Sciatic nerve (tissue), 2 donors: Measurements from ENCODE around the gene MEPCE. TPM values are rescaled to one million over a fixed set of nuclear protein-coding genes. Genes with fewer than 3 reads are reported as not detected.
"Not testable (repeated sequence)": the region's sequence is repeated elsewhere in the genome, so short reads cannot be mapped to it uniquely, and the experiment has no call there.

Experiments
- ATAC-seq: fragments of 200-7000 bp; cut with Tn5 transposase; one replicate; pipeline ENCODE4 v1.9.1; 2020; ENCODE audit warnings: mild to moderate bottlenecking, moderate library complexity
- DNase-seq: peaks from one replicate; pipeline ENCODE4 v3.0.0-alpha.2; 2020; ENCODE audit warnings: low spot score
- intact Hi-C: fragments of 100-400 bp; cut with DNase I; formaldehyde crosslinking; loops from one replicate; pipeline ENCODE4 v1.14.2; 2022
- total RNA-seq: library from RNA; stranded (reverse); fragmentation: NEBNext Ultra II Directional; extraction: Animal tissue kit (Norgen Biotek cat#: 25700); gene quantifications from one replicate; pipeline ENCODE4 v1.2.1, GENCODE V29; 2021
- donor health status: DM: no; HTN: no; CAD: no.
- donor health status: DM: no; HTN: no; CAD: no.

The MEPCE gene
- total RNA-seq, 1 donor from 2014 or later: 37.0 TPM

DNA sequence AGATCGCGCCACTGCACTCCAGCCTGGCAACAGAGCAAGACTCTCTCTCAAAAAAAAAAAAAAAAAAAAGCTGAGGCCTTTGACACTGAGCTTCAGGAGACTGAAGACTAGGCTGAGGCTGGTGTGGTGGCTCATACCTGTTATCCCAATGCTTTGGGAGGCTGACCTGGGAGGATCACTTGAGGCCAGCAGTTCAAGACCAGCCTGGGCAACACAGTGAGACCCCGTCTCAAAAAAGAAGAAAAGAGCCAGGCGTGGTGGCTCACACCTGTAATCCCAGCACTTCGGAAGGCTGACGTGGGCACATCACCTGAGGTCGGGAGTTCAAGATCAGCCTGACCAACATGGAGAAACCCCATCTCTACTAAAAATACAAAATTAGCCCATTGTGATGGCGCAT, 17.7 kb downstream of the MEPCE start:
- ATAC-seq, intact Hi-C loops, DNase-seq: not testable (repeated sequence)

GRCh38 chr7:100449190-100449795, 19.7 kb downstream of the MEPCE start:
- ATAC-seq: no peak
- intact Hi-C loops: no loop called here

DNA sequence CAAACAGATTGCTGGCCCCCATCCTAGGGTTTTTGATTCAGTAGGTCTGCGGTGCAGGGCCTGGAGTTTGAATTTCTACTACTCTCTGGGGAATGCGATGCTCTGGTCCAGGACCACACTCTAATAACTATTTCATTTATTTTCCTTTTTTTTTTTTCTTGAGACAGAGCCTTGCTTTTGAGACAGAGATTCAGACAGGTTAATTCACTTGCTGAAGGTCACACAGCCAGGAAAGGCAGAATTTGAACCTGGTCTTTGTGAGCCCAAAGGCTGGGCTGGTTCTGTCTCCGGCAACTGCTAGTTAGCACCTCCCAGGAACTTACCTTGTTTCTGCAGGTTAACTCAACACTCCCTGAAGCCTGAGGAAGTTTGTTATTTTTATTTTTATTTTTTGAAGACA, 22.9 kb downstream of the MEPCE start:
- intact Hi-C loops: no loop called here
- DNase-seq: no peak
- ATAC-seq: no peak

More at GRCh38 chr7:100449190-100449795, 19.7 kb downstream of the MEPCE start:
- no peak for DNase-seq

- intact Hi-C loops, ATAC-seq, DNase-seq: not testable (repeated sequence)
Measured at GRCh38 chr7:100453854-100454253, 24.2 kb downstream of the MEPCE start.

DNA sequence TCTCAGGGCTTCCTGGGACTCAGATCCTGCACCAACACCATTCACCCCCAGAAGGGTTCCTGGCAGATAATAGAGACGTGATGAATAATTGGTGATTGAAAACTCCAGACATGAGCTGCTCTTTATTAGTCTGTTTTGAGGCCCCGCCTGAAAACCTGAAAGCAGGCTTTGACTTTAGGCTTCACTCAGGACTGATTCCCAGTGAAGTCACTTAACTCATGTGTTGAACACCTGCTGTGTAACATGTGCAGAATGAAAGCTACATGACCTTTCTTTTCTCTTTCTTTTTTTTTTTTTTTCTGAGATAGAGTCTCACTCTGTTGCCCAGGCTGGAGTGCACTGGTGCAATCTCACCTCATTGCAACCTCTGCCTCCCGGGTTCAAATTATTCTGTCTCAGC, 25.6 kb downstream of the MEPCE start:
- ATAC-seq (no peak), DNase-seq (no peak)
- intact Hi-C loops: no loop called here

- ATAC-seq (no peak), DNase-seq (no peak)
- intact Hi-C loops: no loop called here
Measured at GRCh38 chr7:100456562-100456961, 26.9 kb downstream of the MEPCE start.

DNA sequence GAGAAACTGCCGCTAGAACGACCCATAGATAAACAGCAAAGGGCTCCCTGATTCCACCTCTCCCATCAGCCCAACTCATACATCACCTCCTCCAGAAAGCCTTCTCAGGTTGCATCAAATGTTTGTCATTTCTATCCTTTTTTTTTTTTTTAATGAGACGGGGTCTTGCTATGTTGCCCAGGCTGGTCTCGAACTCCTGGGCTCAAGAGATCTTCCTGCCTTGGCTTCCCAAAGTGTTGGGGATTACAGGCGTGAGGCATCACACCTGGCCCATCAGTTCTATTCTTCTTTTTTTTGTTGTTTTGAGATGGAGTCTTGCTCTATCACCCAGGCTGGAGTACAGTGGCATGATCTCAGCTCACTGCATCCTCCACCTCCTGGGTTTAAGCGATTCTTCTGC, 27.4 kb downstream of the MEPCE start:
- DNase-seq: no peak
- ATAC-seq: no peak
- intact Hi-C loops: no loop called here

DNA sequence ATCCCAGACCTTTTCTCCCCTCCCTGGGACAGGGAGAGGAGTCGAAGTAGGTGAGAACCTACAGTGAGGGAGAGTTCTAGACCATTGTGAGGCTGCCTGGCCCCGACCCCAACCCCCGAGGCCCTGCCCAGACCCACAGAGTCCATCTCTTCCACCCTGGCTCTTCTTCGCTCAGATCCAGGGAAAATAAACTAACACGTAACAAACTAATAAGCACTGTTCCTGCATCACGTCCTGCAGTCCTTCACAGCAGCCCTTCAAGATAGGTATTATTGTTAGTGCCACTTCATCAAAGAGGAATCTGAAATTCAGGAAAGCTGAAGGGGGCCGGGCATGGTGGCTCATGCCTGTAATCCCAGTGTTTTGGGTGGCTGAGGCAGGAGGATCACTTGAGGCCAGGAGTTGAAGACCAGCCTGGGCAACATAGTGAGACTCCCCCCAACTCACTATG, 34.6 kb downstream of the MEPCE start, which contains the start of gene SPACDR:
SPACDR (minus strand) TSS at position 51 of the 451 bp plus-strand sequence. CDS start 235 bp downstream, outside the sequence.
- DNase-seq: no peak
- no peak for ATAC-seq

DNA sequence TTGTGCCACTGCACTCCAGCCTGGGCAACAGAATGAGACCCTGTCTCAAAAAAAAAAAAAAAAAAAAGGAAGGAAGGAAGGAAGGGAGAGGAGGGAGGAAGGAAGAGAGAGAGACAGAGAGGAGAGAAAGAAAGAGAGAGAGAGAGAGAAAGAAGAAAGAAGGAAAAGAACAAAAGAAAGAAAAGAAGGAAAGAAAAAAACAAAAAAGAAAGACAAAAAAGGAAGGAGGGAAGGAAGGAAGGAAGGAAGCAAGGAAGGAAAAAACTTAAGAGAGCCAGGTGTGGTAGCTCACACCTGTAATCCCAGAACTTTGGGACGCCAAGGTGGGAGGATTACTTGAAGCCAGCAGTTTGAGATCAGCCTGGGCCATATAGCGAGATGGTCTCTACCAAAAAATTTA, 35.2 kb downstream of the MEPCE start:
- DNase-seq (no peak), ATAC-seq (no peak)
- intact Hi-C loops: loop anchor here (5.0 kb wide), 2 partner anchors 98 to 228 kb away; partner anchors contain the start of gene GIGYF1

More for the DNA sequence above, 34.6 kb downstream of the MEPCE start, which contains the start of gene SPACDR:
- intact Hi-C loops: no loop called here

DNA sequence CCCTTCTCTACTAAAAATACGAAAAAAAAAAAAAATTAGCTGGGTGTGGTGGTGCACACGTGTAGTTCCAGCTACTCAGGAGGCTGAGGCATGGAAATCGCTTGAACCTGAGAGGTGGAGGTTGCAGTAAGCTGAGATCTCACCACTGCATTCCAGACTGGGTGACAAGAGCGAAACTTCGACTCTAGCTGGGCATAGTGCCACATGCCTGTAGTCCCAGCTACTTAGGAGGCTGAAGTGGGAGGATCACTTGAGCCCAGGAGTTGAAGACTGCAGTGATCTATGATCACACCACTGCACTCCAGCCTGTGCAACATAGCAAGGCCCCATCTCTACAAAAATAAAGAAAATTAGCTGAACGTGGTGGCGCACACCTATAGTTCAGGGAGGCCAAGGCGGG, 35.7 kb downstream of the MEPCE start:
- ATAC-seq: no peak
- intact Hi-C loops: loop anchor here (5.0 kb wide), 2 partner anchors 97 to 227 kb away; partner anchors contain the start of gene GIGYF1
- DNase-seq: no peak

GRCh38 chr7:100465702-100466311, 36.2 kb downstream of the MEPCE start:
- DNase-seq (peak; percentile 87), ATAC-seq (peak; percentile 82)
- intact Hi-C loops: loop anchor here (5.0 kb wide), 2 partner anchors 96 to 226 kb away; partner anchors contain the start of gene GIGYF1

- DNase-seq (no peak), ATAC-seq (peak; percentile 1)
- intact Hi-C loops: loop anchor here (5.0 kb wide), 2 partner anchors 95 to 225 kb away; partner anchors contain the start of gene GIGYF1
Measured at GRCh38 chr7:100466653-100467605, 37.3 kb downstream of the MEPCE start.

GRCh38 chr7:100467638-100468373, 38.2 kb downstream of the MEPCE start:
- intact Hi-C loops: loop anchor here (5.0 kb wide), 2 partner anchors 94 to 224 kb away; partner anchors contain the start of gene GIGYF1
- DNase-seq: peak; percentile 84
- ATAC-seq: peak; percentile 19

GRCh38 chr7:100469227-100470044, 39.8 kb downstream of the MEPCE start:
- DNase-seq: peak; percentile 95
- intact Hi-C loops: loop anchor here (5.0 kb wide), 2 partner anchors 93 to 223 kb away; partner anchors contain the start of gene GIGYF1

DNA sequence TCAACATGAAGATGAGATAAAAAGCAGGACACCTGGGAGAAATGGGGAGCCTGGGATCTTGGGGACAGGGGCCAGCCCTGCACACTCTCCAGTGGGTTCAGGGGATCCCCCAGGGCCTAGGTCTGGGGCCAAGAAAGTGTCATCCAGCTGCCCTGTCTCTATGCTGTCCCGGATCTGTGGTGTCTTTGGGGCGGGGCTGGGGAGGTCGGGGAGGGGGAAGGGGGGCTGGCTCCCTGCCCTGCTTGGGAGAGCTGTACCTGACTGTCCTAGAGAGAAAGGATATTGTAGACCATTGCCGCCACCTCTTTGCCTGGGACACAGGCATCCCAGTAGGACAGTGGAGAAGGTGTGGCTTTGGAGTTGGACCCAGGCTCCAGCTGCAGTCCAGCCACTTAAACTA, 41.4 kb downstream of the MEPCE start:
- intact Hi-C loops: no loop called here
- no peak for ATAC-seq
- no peak for DNase-seq

More at GRCh38 chr7:100469227-100470044, 39.8 kb downstream of the MEPCE start:
- peak; percentile 74 for ATAC-seq

GRCh38 chr7:100472121-100472851, 42.7 kb downstream of the MEPCE start:
- DNase-seq: no peak
- intact Hi-C loops: no loop called here
- no peak for ATAC-seq
